AG10803 (cell line): ENCODE measurements around the gene ANGEL1.
A peak's percentile ranks its signal among the peaks of the same experiment; 100 is the strongest.

Source experiments
- DNase-seq: peaks from one replicate; pipeline ENCODE4 v3.0.0; 2010; ENCODE audit warnings: low read depth
- H3K4me3 ChIP-seq: 2 replicates; pipeline ENCODE4 v1.5.1; 2011; ENCODE audit warnings: mild to moderate bottlenecking, low read length, control low read depth
- TF ChIP-seq, protein P1 (sequence below): conservative IDR thresholded peaks from 2 replicates; pipeline ENCODE4 v1.5.1; 2011; ENCODE audit warnings: mild to moderate bottlenecking, low read length, control low read depth, inconsistent platforms

ANGEL1 gene

DNA sequence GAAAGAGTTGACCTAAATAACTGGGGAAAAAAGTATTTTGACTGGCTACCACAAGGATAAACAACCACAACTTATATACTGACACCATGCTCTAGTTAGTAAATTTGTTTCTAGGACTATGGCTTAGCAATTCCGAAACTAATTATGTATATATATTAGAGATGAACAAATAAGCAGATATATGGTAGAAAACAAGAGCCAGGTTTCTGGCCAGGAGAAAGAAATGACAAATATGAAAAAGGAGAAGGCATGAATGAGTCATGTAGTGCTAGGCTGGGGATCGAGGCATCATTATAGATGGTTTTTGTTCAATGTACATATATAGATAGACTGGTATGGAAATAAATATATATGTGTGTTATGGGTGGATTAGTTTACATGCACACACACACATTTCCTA, 8.0 kb upstream of the ANGEL1 start:
- DNase-seq = no peak
- H3K4me3 ChIP-seq = no peak overlapping the region
- TF ChIP-seq, protein P1, sequence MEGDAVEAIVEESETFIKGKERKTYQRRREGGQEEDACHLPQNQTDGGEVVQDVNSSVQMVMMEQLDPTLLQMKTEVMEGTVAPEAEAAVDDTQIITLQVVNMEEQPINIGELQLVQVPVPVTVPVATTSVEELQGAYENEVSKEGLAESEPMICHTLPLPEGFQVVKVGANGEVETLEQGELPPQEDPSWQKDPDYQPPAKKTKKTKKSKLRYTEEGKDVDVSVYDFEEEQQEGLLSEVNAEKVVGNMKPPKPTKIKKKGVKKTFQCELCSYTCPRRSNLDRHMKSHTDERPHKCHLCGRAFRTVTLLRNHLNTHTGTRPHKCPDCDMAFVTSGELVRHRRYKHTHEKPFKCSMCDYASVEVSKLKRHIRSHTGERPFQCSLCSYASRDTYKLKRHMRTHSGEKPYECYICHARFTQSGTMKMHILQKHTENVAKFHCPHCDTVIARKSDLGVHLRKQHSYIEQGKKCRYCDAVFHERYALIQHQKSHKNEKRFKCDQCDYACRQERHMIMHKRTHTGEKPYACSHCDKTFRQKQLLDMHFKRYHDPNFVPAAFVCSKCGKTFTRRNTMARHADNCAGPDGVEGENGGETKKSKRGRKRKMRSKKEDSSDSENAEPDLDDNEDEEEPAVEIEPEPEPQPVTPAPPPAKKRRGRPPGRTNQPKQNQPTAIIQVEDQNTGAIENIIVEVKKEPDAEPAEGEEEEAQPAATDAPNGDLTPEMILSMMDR = no peak

DNA sequence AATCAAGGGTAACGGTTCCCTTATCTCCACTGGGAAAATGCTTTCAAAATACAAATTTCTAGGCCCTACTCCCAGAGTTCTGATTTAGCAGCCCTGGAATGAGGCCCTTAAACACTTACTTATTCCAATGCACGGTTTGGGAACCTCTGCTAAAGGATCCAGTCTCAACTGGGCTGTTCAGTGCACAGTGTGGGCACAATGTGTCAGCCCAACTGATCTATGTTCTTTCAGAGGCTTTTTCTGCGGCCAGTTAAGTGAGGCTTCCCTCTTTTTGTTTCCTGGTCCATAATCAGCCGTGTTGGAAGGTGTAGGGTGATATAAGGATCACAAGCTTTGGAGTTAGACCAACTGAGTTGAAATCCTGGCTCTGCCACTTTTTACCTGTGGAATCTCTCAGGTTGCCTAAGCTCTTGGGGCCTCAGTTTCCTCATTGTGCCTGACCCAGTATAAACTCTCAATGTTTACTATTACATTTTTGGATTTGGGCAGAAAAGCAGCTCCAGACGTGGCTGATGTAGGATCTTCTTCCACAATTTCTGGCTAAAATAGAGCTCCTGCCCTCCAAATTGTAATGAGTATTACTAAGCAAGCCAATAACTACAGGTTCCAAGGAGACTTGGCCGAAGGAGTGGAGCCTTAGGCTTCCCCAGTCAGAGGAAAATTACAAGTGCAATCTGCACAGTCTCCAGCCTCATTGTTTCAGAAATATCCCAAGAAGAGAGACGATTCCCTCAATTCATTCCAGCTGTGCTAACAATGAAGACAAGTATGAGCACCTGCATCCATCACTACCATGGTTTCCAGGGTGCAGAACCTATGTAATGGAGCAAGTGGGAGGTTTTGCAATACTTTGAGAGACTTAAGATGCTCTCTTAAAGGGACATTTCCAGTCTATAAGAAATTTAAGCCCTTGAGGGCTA, 2.3 kb upstream of the ANGEL1 start:
- no peak overlapping the region for H3K4me3 ChIP-seq
- DNase-seq = no peak
- TF ChIP-seq, protein P1 = no peak

DNA sequence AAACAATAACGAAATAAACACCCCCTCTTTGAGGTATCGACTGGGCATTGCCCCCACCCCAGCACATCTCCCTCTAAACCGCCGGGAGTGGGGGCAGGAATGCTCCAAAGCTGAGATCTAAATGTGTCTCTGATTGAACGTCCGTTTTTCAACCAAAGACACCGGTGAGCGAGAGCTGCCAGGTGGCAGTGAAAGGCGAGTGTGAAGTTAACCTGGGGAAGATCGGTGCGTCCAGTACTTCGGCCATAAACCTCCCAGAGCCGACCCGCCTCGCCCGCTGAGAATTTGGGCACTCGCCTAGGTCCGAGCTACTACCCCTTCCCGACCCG, 625 bp downstream of the ANGEL1 start:
- no peak for DNase-seq
- TF ChIP-seq, protein P1 = no peak
- H3K4me3 ChIP-seq = peak overlapping the region; percentile 76

DNA sequence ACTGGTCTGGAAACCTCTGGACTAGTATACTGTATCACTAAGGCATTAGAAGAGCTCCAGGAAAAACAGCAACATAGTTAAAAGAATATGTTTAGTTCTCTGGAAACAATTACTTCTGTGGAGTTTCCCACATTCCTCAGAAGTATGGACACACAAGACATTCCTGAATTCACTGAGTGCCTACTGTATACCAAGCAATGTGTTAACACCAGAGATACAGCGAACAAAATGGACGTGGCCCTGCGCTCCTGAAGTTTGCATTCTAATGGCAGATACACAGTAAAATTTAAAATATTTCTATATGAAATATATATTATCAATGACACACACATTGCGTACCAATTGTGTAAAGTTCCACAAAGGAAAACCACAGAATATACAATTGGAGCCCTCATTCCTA, 1.1 kb downstream of the ANGEL1 start:
- TF ChIP-seq, protein P1 = no peak
- DNase-seq = peak; percentile 56

DNA sequence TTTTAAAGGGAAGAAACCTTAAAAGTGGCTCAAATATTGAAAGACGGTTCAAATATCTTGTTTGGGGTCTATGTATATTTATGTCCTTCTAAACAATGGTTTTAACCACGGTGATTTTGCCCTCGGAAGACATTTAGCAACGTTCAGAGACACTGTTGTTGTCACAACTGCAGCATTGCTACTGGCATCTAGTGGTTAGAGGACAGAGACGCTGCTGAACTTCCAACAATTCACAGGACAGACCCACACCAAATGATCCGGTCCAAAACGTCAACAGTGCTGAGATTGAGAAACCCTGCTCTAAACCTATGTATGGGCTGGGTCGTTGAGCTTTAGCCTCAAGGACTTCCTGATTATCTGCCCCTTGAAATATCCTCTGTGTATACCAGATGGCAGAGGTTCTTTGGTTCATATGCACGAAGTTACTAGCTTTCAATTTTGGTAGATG, 1.7 kb downstream of the ANGEL1 start:
- DNase-seq = peak; percentile 47
- TF ChIP-seq, protein P1 = peak; percentile 75

More for the DNA sequence above, 1.1 kb downstream of the ANGEL1 start:
- peak overlapping the region; percentile 76 for H3K4me3 ChIP-seq

DNA sequence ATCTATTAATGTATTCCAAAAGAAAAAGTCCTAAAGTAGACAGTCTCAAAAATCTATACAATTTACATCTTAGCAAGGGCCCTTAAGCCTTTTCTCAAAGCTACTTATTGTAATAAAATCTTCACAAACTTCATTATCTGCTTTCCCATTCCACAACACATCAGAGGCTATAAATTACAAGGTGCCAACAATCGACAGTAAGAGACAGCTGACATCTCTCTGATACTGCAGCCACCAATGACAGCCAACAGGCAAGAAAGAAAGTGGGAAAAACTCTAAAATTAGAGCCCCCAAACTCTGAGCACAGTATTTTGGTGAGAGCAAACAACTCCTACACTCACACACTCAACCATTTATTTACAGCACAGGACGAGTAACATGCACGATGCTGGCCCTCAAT, 2.2 kb downstream of the ANGEL1 start:
- TF ChIP-seq, protein P1 = no peak
- peak overlapping the region; percentile 28; the same call in 1 of the 2 replicates for H3K4me3 ChIP-seq

More for the DNA sequence above, 1.7 kb downstream of the ANGEL1 start:
- H3K4me3 ChIP-seq = peak overlapping the region; percentile 49

DNA sequence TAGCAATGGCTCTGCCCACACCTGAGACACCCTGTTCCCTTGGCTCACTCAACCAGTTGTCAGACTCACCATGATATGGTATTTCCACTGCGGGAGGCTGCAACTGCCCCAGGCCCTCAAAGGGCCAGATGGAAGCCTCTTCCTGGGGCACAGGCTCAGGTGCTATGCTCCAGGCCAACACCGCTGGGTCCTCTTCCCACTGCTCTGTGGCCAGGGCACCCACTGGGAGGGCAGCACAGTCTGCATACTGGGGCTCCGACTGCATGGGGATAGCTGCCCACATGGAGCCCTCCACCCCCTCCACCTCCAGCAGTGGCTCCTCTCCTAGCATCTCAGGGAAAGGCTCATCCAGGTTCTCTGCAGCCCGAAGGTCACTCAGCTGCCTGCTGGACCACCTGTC, 3.7 kb downstream of the ANGEL1 start:
- TF ChIP-seq, protein P1 = no peak
- no peak for DNase-seq
- H3K4me3 ChIP-seq = no peak overlapping the region

More for the DNA sequence above, 2.2 kb downstream of the ANGEL1 start:
- no peak for DNase-seq
